H9 (cell line): ENCODE measurements around the gene WRAP53. TPM values are rescaled to one million over a fixed set of nuclear protein-coding genes. Genes with fewer than 3 reads are reported as not detected.

Experiments
- DNase-seq: peaks from one replicate; pipeline ENCODE4 v3.0.0-alpha.2; 2017
- H2AFZ ChIP-seq: one replicate; pipeline ENCODE4 v1.6.1; 2013; ENCODE audit warnings: mild to moderate bottlenecking, low read length, control low read depth, moderate library complexity
- H2AK5ac ChIP-seq: 2 replicates; pipeline ENCODE4 v1.6.1; 2013; ENCODE audit warnings: low read length, control low read depth, mixed read lengths; ENCODE audit not compliant: insufficient read length
- H2BK120ac ChIP-seq: one replicate; pipeline ENCODE4 v1.6.1; 2013; ENCODE audit warnings: low read depth, mild to moderate bottlenecking, low read length, control low read depth, inconsistent platforms; ENCODE audit not compliant: poor library complexity, severe bottlenecking
- H2BK12ac ChIP-seq: 2 replicates; pipeline ENCODE4 v1.6.1; 2013; ENCODE audit warnings: low read length, control low read depth, mixed read lengths, low read depth; ENCODE audit not compliant: insufficient read length
- H2BK15ac ChIP-seq: 2 replicates; pipeline ENCODE4 v1.6.1; 2013; ENCODE audit warnings: low read depth, low read length, control low read depth
- H2BK20ac ChIP-seq: one replicate; pipeline ENCODE4 v1.6.1; 2013; ENCODE audit warnings: low read depth, mild to moderate bottlenecking, low read length, control low read depth, inconsistent platforms; ENCODE audit not compliant: poor library complexity, severe bottlenecking
- H2BK5ac ChIP-seq: 2 replicates; pipeline ENCODE4 v1.6.1; 2013; ENCODE audit warnings: low read length, control low read depth, mixed read lengths; ENCODE audit not compliant: insufficient read length
- H3K14ac ChIP-seq: 2 replicates; pipeline ENCODE4 v1.6.1; 2013; ENCODE audit warnings: low read length, control low read depth; ENCODE audit not compliant: insufficient read depth
- H3K18ac ChIP-seq: 2 replicates; pipeline ENCODE4 v1.6.1; 2013; ENCODE audit warnings: low read depth, mild to moderate bottlenecking, mixed read lengths, low read length, control low read depth; ENCODE audit not compliant: insufficient read length
- H3K23ac ChIP-seq: 2 replicates; pipeline ENCODE4 v1.6.1; 2013; ENCODE audit warnings: low read length, control low read depth, mixed read lengths, low read depth; ENCODE audit not compliant: insufficient read length
- H3K23me2 ChIP-seq: 2 replicates; pipeline ENCODE4 v1.6.1; 2013; ENCODE audit warnings: low read depth, mild to moderate bottlenecking, mixed read lengths, low read length, control low read depth; ENCODE audit not compliant: insufficient read length, poor library complexity, severe bottlenecking
- H3K27ac ChIP-seq: 2 replicates; pipeline ENCODE4 v1.5.1; 2013; ENCODE audit warnings: low read length, control low read depth, mixed read lengths, low read depth; ENCODE audit not compliant: insufficient read length
- H3K27me3 ChIP-seq: 2 replicates; pipeline ENCODE4 v1.6.1; 2013; ENCODE audit warnings: low read length, control low read depth, inconsistent platforms; ENCODE audit not compliant: insufficient read depth
- H3K4ac ChIP-seq: 2 replicates; pipeline ENCODE4 v1.6.1; 2013; ENCODE audit warnings: low read depth, mild to moderate bottlenecking, control low read depth, inconsistent platforms, low read length, moderate library complexity
- H3K4me1 ChIP-seq: 2 replicates; pipeline ENCODE4 v1.6.1; 2013; ENCODE audit warnings: low read length, control low read depth, inconsistent platforms; ENCODE audit not compliant: insufficient read depth
- H3K4me2 ChIP-seq: 2 replicates; pipeline ENCODE4 v1.6.1; 2013; ENCODE audit warnings: low read length, control low read depth, mixed read lengths; ENCODE audit not compliant: insufficient read length, insufficient read depth
- H3K56ac ChIP-seq: 2 replicates; pipeline ENCODE4 v1.6.1; 2013; ENCODE audit warnings: low read depth, mild to moderate bottlenecking, mixed read lengths, low read length, control low read depth; ENCODE audit not compliant: insufficient read length
- H3K79me1 ChIP-seq: 2 replicates; pipeline ENCODE4 v1.6.1; 2013; ENCODE audit warnings: low read depth, mild to moderate bottlenecking, moderate library complexity, low read length, control low read depth, inconsistent platforms; ENCODE audit not compliant: insufficient read depth, poor library complexity, severe bottlenecking
- H3K79me2 ChIP-seq: 2 replicates; pipeline ENCODE4 v1.6.1; 2013; ENCODE audit warnings: low read length, control low read depth, inconsistent platforms; ENCODE audit not compliant: insufficient read depth
- H3K9ac ChIP-seq: 2 replicates; pipeline ENCODE4 v1.6.1; 2013; ENCODE audit warnings: low read length, control low read depth, mixed read lengths; ENCODE audit not compliant: insufficient read length; ENCODE audit errors: extremely low read depth
- H3K9me3 ChIP-seq: one replicate; pipeline ENCODE4 v1.6.1; 2013; ENCODE audit warnings: low read depth, low read length, inconsistent platforms; ENCODE audit not compliant: control insufficient read depth
- H3T11ph ChIP-seq: one replicate; pipeline ENCODE4 v1.6.1; 2013; ENCODE audit warnings: mild to moderate bottlenecking, low read length, control low read depth, inconsistent platforms
- H4K20me1 ChIP-seq: one replicate; pipeline ENCODE4 v1.6.1; 2013; ENCODE audit not compliant: control insufficient read depth, insufficient read length, insufficient read depth
- H4K5ac ChIP-seq: 2 replicates; pipeline ENCODE4 v1.6.1; 2013; ENCODE audit warnings: low read depth, mild to moderate bottlenecking, mixed read lengths, low read length, control low read depth; ENCODE audit not compliant: insufficient read length
- H4K8ac ChIP-seq: replicated peaks from 2 replicates; pipeline ENCODE4 v1.6.1; 2013; ENCODE audit warnings: low read length, control low read depth, mixed read lengths, low read depth; ENCODE audit not compliant: insufficient read length
- H4K91ac ChIP-seq: 2 replicates; pipeline ENCODE4 v1.6.1; 2013; ENCODE audit warnings: low read depth, mild to moderate bottlenecking, moderate library complexity, mixed read lengths, low read length, control low read depth; ENCODE audit not compliant: insufficient read length
- H3K27ac Mint-ChIP-seq, 3 experiments: 2 replicates in 2 of 3; 3 replicates in 1 of 3; pipeline ENCODE4 v1.8.0; 2020 to 2021; ENCODE audit warnings: mixed read lengths in 3 of 3, mild to moderate bottlenecking in 1 of 3, moderate library complexity in 1 of 3
- H3K27me3 Mint-ChIP-seq: 2 replicates; pipeline ENCODE4 v1.8.0; 2021; ENCODE audit warnings: low read depth, mild to moderate bottlenecking, moderate library complexity, mixed read lengths
- H3K36me3 Mint-ChIP-seq, 3 experiments: 2 replicates in 2 of 3; 3 replicates in 1 of 3; pipeline ENCODE4 v1.8.0; 2020 to 2021; ENCODE audit warnings: low read depth in 3 of 3, mixed read lengths in 3 of 3; ENCODE audit not compliant: insufficient read depth in 1 of 3
- H3K4me1 Mint-ChIP-seq, 2 experiments: 2 replicates each; pipeline ENCODE4 v1.8.0; 2020; ENCODE audit warnings: mixed read lengths in 2 of 2
- H3K4me3 Mint-ChIP-seq, 2 experiments: 2 replicates in 1 of 2; 3 replicates in 1 of 2; pipeline ENCODE4 v1.8.0; 2020 to 2021; ENCODE audit warnings: mild to moderate bottlenecking in 2 of 2, mixed read lengths in 2 of 2, moderate library complexity in 1 of 2
- H3K9me3 Mint-ChIP-seq, 2 experiments: 2 replicates in 1 of 2; 3 replicates in 1 of 2; pipeline ENCODE4 v1.8.0; 2020; ENCODE audit warnings: mild to moderate bottlenecking in 2 of 2, mixed read lengths in 2 of 2, moderate library complexity in 1 of 2
- CTCF ChIP-seq: fragments of 200-600 bp; sonication (generic); conservative IDR thresholded peaks from 3 replicates; pipeline ENCODE4 v1.8.0; 2021; ENCODE audit warnings: antibody characterized with exemption, mild to moderate bottlenecking
- WGBS: extraction: QIAGEN DNeasy Blood & Tissue Kit; methylation state at CpG from one replicate; pipeline ENCODE4 v1.1.7; 2013; ENCODE audit warnings: missing lambda C conversion rate, low lambda C conversion rate, mixed read lengths; ENCODE audit not compliant: insufficient read length; ENCODE audit errors: extremely low coverage; 5-methylcytosine and 5-hydroxymethylcytosine counted together
- total RNA-seq: library from RNA; stranded (reverse); gene quantifications from 2 replicates; pipeline ENCODE4 v1.2.1, GENCODE V29; 2021

The WRAP53 gene
- total RNA-seq, 1 experiment from 2014 or later = 27.0 TPM

DNA sequence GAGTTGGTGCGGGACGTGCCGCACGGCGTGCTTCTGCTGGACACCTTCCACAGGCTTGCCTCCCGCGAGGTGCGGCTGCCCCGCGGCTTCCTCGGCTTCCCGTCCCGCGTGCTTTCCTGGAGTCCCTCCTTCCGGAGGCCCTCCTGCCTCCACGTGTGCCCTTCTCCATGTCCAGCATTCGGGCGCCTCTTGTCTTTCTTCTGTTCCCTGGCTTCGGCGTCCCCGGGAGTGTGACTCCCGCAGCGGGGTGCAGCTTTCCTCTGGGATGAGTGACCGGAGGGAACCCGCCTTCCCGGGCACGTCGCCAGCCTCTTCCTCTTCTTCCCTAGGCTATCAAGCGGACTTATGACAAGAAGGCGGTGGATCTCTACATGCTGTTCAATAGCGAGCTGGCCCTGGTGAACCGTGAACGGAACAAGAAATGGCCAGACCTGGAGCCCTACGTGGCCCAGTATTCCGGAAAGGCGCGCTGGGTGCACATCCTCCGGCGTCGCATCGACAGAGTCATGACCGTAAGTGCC lies 52.3 kb downstream of the WRAP53 start:
- WGBS = no CpG with 5 or more reads among the region's 42 CpGs
- no peak overlapping the region; a peak in 1 of 7 replicates for H3K27ac Mint-ChIP-seq

More for the DNA sequence above, 52.3 kb downstream of the WRAP53 start:
- no peak overlapping the region; the same call in 1 of the 2 replicates for H2BK15ac ChIP-seq
- peak overlapping the region; percentile 58 for H2BK12ac ChIP-seq
- H3K9me3 ChIP-seq = no peaks in the 10 kb centered on the region
- no peak overlapping the region for H2BK20ac ChIP-seq
- Mint-ChIP-seq H3K4me1 (no peaks in the 10 kb centered on the region; a peak in 1 of 4 replicates), H3K4me3 (no peak overlapping the region), H3K36me3 (no peaks in the 10 kb centered on the region), H3K27me3 (peaks cover 46% of the 10 kb centered on the region), H3K9me3 (no peaks in the 10 kb centered on the region; a peak in 1 of 5 replicates)
- H2BK120ac ChIP-seq = no peak overlapping the region
- no peaks in the 10 kb centered on the region; the same call in 1 of the 2 replicates for H3K27me3 ChIP-seq
- H3K14ac ChIP-seq = no peak overlapping the region
- no peak for DNase-seq
- no peak for TF ChIP-seq CTCF
- H3K18ac ChIP-seq = no peak overlapping the region
- H3K79me1 ChIP-seq = no peaks in the 10 kb centered on the region
- no peak overlapping the region for H3K23ac ChIP-seq
- no peak overlapping the region for H3K4ac ChIP-seq
- peak overlapping the region; percentile 58 for H4K5ac ChIP-seq
- no peaks in the 10 kb centered on the region for H3K79me2 ChIP-seq
- H3K23me2 ChIP-seq = peaks cover 2% of the 10 kb centered on the region
- no peak overlapping the region for H4K91ac ChIP-seq
- H3K9ac ChIP-seq = no peak overlapping the region
- no peak overlapping the region for H2AFZ ChIP-seq
- H4K8ac ChIP-seq = no peak overlapping the region
- H3K4me1 ChIP-seq = no peaks in the 10 kb centered on the region
- no peak overlapping the region for H2BK5ac ChIP-seq
- no peak overlapping the region for H3T11ph ChIP-seq
- no peak overlapping the region for H3K27ac ChIP-seq
- no peaks in the 10 kb centered on the region for H4K20me1 ChIP-seq
- no peak overlapping the region for H3K56ac ChIP-seq
- H2AK5ac ChIP-seq = no peak overlapping the region
- no peak overlapping the region for H3K4me2 ChIP-seq
